ENCODE measurements around the gene SMYD3. TPM values are rescaled to one million over a fixed set of nuclear protein-coding genes. Genes with fewer than 3 reads are reported as not detected.

SMYD3 gene
- total RNA-seq, 3 donors from 2014 or later, result 16.3 to 18.0 (median 16.4) TPM

DNA sequence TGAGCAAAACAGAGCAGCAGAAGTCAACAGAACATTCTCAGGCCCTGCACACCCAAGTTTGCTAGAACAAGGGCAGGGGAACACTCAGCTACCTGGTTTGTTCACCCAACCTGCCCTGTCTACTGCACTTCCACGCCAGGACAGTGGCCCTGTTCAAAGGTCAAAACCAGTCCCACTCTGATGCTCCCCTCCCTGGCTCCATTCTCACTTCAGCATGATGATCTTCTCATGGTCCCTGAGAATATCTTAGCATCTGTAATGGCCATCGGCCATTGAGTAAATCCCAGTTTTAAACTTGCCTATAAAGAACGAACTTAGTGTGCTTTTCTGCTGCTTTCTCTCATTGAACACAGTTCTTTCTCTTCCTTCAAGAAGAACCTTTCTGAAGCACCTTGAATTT is 293.6 kb downstream of the SMYD3 start:
- ATAC-seq (no peak), DNase-seq (no peak)
- TF ChIP-seq, protein P1, sequence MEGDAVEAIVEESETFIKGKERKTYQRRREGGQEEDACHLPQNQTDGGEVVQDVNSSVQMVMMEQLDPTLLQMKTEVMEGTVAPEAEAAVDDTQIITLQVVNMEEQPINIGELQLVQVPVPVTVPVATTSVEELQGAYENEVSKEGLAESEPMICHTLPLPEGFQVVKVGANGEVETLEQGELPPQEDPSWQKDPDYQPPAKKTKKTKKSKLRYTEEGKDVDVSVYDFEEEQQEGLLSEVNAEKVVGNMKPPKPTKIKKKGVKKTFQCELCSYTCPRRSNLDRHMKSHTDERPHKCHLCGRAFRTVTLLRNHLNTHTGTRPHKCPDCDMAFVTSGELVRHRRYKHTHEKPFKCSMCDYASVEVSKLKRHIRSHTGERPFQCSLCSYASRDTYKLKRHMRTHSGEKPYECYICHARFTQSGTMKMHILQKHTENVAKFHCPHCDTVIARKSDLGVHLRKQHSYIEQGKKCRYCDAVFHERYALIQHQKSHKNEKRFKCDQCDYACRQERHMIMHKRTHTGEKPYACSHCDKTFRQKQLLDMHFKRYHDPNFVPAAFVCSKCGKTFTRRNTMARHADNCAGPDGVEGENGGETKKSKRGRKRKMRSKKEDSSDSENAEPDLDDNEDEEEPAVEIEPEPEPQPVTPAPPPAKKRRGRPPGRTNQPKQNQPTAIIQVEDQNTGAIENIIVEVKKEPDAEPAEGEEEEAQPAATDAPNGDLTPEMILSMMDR (IDR thresholded peaks at IDR 0.05), result no peak
- intact Hi-C loops (cut with DNase I, micrococcal nuclease), result no loop called here
- H3K36me3 ChIP-seq (ENCODE audit: low read depth), result no peaks in the 10 kb centered on the region
- H3K4me1 ChIP-seq (ENCODE audit: low read depth), result no peaks in the 10 kb centered on the region
- no peaks in the 10 kb centered on the region for H3K9me3 ChIP-seq
- no peak overlapping the region for H3K4me3 ChIP-seq

GRCh38 chr1:246213036-246213435 is 294.0 kb downstream of the SMYD3 start:
- no peak overlapping the region for H3K4me3 ChIP-seq
- TF ChIP-seq, protein P1 (IDR thresholded peaks at IDR 0.05), result no peak
- intact Hi-C loops (cut with DNase I, micrococcal nuclease), result no loop called here
- no peak for DNase-seq
- no peaks in the 10 kb centered on the region for H3K9me3 ChIP-seq
- H3K4me1 ChIP-seq (ENCODE audit: low read depth), result no peaks in the 10 kb centered on the region
- no peak for ATAC-seq
- H3K36me3 ChIP-seq (ENCODE audit: low read depth), result no peaks in the 10 kb centered on the region

DNA sequence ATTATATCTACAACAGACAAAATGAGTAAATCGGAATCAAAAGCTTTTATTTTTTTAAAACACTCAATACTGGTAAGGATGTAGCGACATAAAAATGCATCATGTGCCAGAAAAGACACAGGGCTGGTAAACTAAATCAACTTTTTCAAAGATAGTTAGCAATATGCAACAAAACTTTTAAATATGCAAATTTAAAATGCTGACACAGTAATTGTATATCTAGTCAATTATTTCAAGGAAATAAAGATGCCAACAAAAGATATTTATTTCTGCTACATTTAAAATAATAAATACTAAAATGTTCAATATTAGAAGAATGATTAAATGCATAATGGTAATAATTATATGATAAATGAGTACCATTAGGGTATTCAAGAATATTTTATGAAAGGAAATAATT is 295.1 kb downstream of the SMYD3 start:
- no peak for DNase-seq
- intact Hi-C loops (cut with DNase I, micrococcal nuclease), result no loop called here
- no peak for ATAC-seq
- TF ChIP-seq, protein P1 (IDR thresholded peaks at IDR 0.05), result no peak
- H3K36me3 ChIP-seq (ENCODE audit: low read depth), result no peaks in the 10 kb centered on the region
- H3K4me1 ChIP-seq (ENCODE audit: low read depth), result no peaks in the 10 kb centered on the region
- no peak overlapping the region for H3K4me3 ChIP-seq
- H3K9me3 ChIP-seq, result no peaks in the 10 kb centered on the region

- Histone ChIP-seq H3K4me1 (ENCODE audit: low read depth) (no peaks in the 10 kb centered on the region), H3K4me3 (no peak overlapping the region), H3K36me3 (ENCODE audit: low read depth) (no peaks in the 10 kb centered on the region), H3K9me3 (no peaks in the 10 kb centered on the region)
- ATAC-seq (no peak), DNase-seq (no peak)
- intact Hi-C loops (cut with DNase I, micrococcal nuclease), result no loop called here
- TF ChIP-seq, protein P1 (IDR thresholded peaks at IDR 0.05), result no peak
Observed at GRCh38 chr1:246210756-246211155, 296.3 kb downstream of the SMYD3 start.

DNA sequence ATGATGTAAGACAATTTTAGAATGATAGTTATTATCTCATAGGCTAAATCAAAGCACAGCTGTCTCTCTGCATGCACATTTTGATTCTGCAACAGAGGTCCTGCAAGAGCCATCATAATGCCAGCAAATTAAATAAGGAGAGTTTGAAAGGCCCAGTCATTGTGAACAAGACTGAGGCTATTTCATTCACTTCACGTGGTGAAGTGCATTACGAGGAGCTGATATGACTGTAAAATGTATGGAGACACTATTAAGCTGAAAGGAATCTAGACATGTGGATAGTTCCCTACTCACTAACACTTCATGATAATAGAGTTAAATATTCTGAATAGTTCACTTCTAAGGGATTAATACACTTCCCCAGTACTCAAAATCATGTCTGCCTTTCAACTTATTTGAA is 299.0 kb downstream of the SMYD3 start:
- no peak for DNase-seq
- no peak for ATAC-seq
- H3K36me3 ChIP-seq (ENCODE audit: low read depth), result no peaks in the 10 kb centered on the region
- H3K4me3 ChIP-seq, result no peak overlapping the region
- intact Hi-C loops (cut with DNase I, micrococcal nuclease), result no loop called here
- no peaks in the 10 kb centered on the region for H3K4me1 ChIP-seq (ENCODE audit: low read depth)
- TF ChIP-seq, protein P1 (IDR thresholded peaks at IDR 0.05), result no peak
- H3K9me3 ChIP-seq, result no peaks in the 10 kb centered on the region

GRCh38 chr1:246203180-246203579 is 303.9 kb downstream of the SMYD3 start:
- H3K9me3 ChIP-seq, result no peaks in the 10 kb centered on the region
- TF ChIP-seq, protein P1 (IDR thresholded peaks at IDR 0.05), result no peak
- no peak overlapping the region for H3K4me3 ChIP-seq
- H3K4me1 ChIP-seq (ENCODE audit: low read depth), result no peaks in the 10 kb centered on the region
- intact Hi-C loops (cut with DNase I, micrococcal nuclease), result no loop called here
- H3K36me3 ChIP-seq (ENCODE audit: low read depth), result no peaks in the 10 kb centered on the region
- no peak for DNase-seq
- no peak for ATAC-seq

Measured in mucosa of descending colon (tissue), 3 donors.